IMR-90 (cell line): ENCODE measurements around the gene GLRX3. TPM values are rescaled to one million over a fixed set of nuclear protein-coding genes. Genes with fewer than 3 reads are reported as not detected.

Experiments
- ATAC-seq: fragments of 200-7000 bp; cut with Tn5 transposase; 2 replicates; pipeline ENCODE4 v1.9.1; 2020; ENCODE audit warnings: low read depth, mild to moderate bottlenecking, moderate library complexity
- BruUV-seq: library from RNA; stranded (reverse); fragments of 400-500 nt; replicated peaks from 2 replicates; lab custom pipeline; 2021; lab: Mats Ljungman, UMichigan
- CTCF ChIA-PET: fragments of 300-600 bp; formaldehyde crosslinking; extraction: SDS; loops from one replicate; lab custom pipeline; 2021; ENCODE audit warnings: antibody characterized with exemption; lab: Yijun Ruan, JAX
- POLR2A ChIA-PET: fragments of 300-600 bp; sonication (Branson Sonifier 250); formaldehyde crosslinking; loops from one replicate; lab custom pipeline; 2022; ENCODE audit warnings: antibody characterized with exemption; ENCODE audit not compliant: unreplicated experiment; lab: Charles Lee
- DNase-seq: peaks from one replicate; pipeline ENCODE4 v3.0.0; 2013
- H2AFZ ChIP-seq: replicated peaks from 2 replicates; pipeline ENCODE3; 2013; ENCODE audit warnings: low read length, mild to moderate bottlenecking; ENCODE audit not compliant: poor library complexity
- H2AK5ac ChIP-seq: 2 replicates; pipeline ENCODE4 v1.6.1; 2013; ENCODE audit warnings: low read depth, low read length, inconsistent platforms
- H2AK9ac ChIP-seq: replicated peaks from 2 replicates; pipeline ENCODE3; 2013; ENCODE audit warnings: mild to moderate bottlenecking, low read depth, low read length, moderate library complexity; ENCODE audit not compliant: poor library complexity
- H2BK120ac ChIP-seq: 2 replicates; pipeline ENCODE4 v1.6.1; 2013; ENCODE audit warnings: low read depth, low read length, inconsistent platforms
- H2BK15ac ChIP-seq: 3 replicates; pipeline ENCODE4 v1.6.1; 2013; ENCODE audit warnings: low read depth, low read length, inconsistent platforms
- H2BK20ac ChIP-seq: 2 replicates; pipeline ENCODE4 v1.6.1; 2013; ENCODE audit warnings: low read depth, mild to moderate bottlenecking, inconsistent platforms, low read length, moderate library complexity
- H2BK5ac ChIP-seq: 2 replicates; pipeline ENCODE4 v1.6.1; 2013; ENCODE audit warnings: mild to moderate bottlenecking, low read depth, low read length, inconsistent platforms; ENCODE audit not compliant: poor library complexity, severe bottlenecking
- H3K14ac ChIP-seq: replicated peaks from 2 replicates; pipeline ENCODE4 v1.6.1; 2013; ENCODE audit warnings: low read depth, low read length, inconsistent platforms
- H3K18ac ChIP-seq: 2 replicates; pipeline ENCODE4 v1.6.1; 2013; ENCODE audit warnings: low read depth, low read length, control low read depth
- H3K23ac ChIP-seq: 2 replicates; pipeline ENCODE4 v1.6.1; 2013; ENCODE audit warnings: low read depth, low read length, inconsistent platforms
- H3K27ac ChIP-seq: 2 replicates; pipeline ENCODE4 v1.5.1; 2013; ENCODE audit warnings: mild to moderate bottlenecking, control low read depth, low read length; ENCODE audit not compliant: insufficient read depth
- H3K27me3 ChIP-seq: 2 replicates; pipeline ENCODE4 v1.6.1; 2013; ENCODE audit warnings: low read length; ENCODE audit not compliant: control insufficient read depth, insufficient read depth
- H3K36me3 ChIP-seq: 2 replicates; pipeline ENCODE4 v1.6.1; 2013; ENCODE audit warnings: low read length, mixed read lengths; ENCODE audit not compliant: control insufficient read depth, insufficient read depth
- H3K4ac ChIP-seq: 2 replicates; pipeline ENCODE4 v1.6.1; 2013; ENCODE audit warnings: low read depth, low read length, inconsistent platforms
- H3K4me1 ChIP-seq: 2 replicates; pipeline ENCODE4 v1.6.1; 2013; ENCODE audit warnings: low read length, mixed read lengths; ENCODE audit not compliant: control insufficient read depth, insufficient read depth
- H3K4me2 ChIP-seq: 2 replicates; pipeline ENCODE4 v1.6.1; 2013; ENCODE audit warnings: low read depth, mild to moderate bottlenecking, control low read depth, low read length, moderate library complexity
- H3K4me3 ChIP-seq: 2 replicates; pipeline ENCODE4 v1.5.1; 2013; ENCODE audit warnings: low read depth, mild to moderate bottlenecking, control low read depth, low read length, moderate library complexity; ENCODE audit not compliant: insufficient read depth
- H3K56ac ChIP-seq: 2 replicates; pipeline ENCODE4 v1.6.1; 2013; ENCODE audit warnings: low read length, inconsistent platforms; ENCODE audit not compliant: insufficient read depth; ENCODE audit errors: extremely low read depth
- H3K79me1 ChIP-seq, 2 experiments: 2 replicates each; pipeline ENCODE4 v1.6.1; 2013; ENCODE audit warnings: low read length in 2 of 2, inconsistent platforms in 1 of 2, low read depth in 1 of 2
- H3K9ac ChIP-seq: 2 replicates; pipeline ENCODE4 v1.6.1; 2013; ENCODE audit warnings: low read depth, low read length, control low read depth
- H3K9me1 ChIP-seq: 2 replicates; pipeline ENCODE4 v1.6.1; 2013; ENCODE audit warnings: low read length, inconsistent platforms; ENCODE audit not compliant: insufficient read depth
- H3K9me3 ChIP-seq: 2 replicates; pipeline ENCODE4 v1.6.1; 2013; ENCODE audit warnings: low read length; ENCODE audit not compliant: control insufficient read depth, insufficient read depth
- H4K20me1 ChIP-seq: 2 replicates; pipeline ENCODE4 v1.6.1; 2013; ENCODE audit warnings: low read length, inconsistent platforms; ENCODE audit not compliant: insufficient read depth
- H4K5ac ChIP-seq: 2 replicates; pipeline ENCODE4 v1.6.1; 2013; ENCODE audit warnings: mild to moderate bottlenecking, low read depth, low read length, control low read depth
- H4K8ac ChIP-seq, 2 experiments: 2 replicates each; pipeline ENCODE4 v1.6.1; 2013; ENCODE audit warnings: low read depth in 2 of 2, low read length in 2 of 2, control low read depth in 1 of 2, inconsistent platforms in 1 of 2
- H4K91ac ChIP-seq: 2 replicates; pipeline ENCODE4 v1.6.1; 2013; ENCODE audit warnings: low read depth, low read length, inconsistent platforms; ENCODE audit not compliant: insufficient read depth
- BHLHE40 ChIP-seq: fragments of 150-350 bp; IDR thresholded peaks from 2 replicates; pipeline ENCODE4 v1.6.1; 2016; ENCODE audit warnings: mild to moderate bottlenecking, low read depth, low read length
- CEBPB ChIP-seq: IDR thresholded peaks from 2 replicates; pipeline ENCODE4 v1.6.1; 2012; ENCODE audit warnings: low read depth, low read length, improper control_type of control experiment
- CHD1 ChIP-seq: IDR thresholded peaks from 2 replicates; pipeline ENCODE4 v1.6.1; 2012; ENCODE audit warnings: low read depth, low read length, improper control_type of control experiment
- ELK1 ChIP-seq: fragments of 150-350 bp; IDR thresholded peaks from 2 replicates; pipeline ENCODE4 v1.6.1; 2016; ENCODE audit warnings: low read depth, mild to moderate bottlenecking, low read length, moderate library complexity, borderline replicate concordance
- MXI1 ChIP-seq: IDR thresholded peaks from 2 replicates; pipeline ENCODE4 v1.6.1; 2012; ENCODE audit warnings: low read depth, mild to moderate bottlenecking, low read length, moderate library complexity, borderline replicate concordance
- RAD21 ChIP-seq: IDR thresholded peaks from 2 replicates; pipeline ENCODE4 v1.6.1; 2012; ENCODE audit warnings: low read length, improper control_type of control experiment
- RCOR1 ChIP-seq: IDR thresholded peaks from 2 replicates; pipeline ENCODE4 v1.6.1; 2012; ENCODE audit warnings: mild to moderate bottlenecking, low read length, improper control_type of control experiment; ENCODE audit not compliant: insufficient replicate concordance
- SMC3 ChIP-seq: fragments of 150-350 bp; IDR thresholded peaks from 2 replicates; pipeline ENCODE4 v1.6.1; 2016; ENCODE audit warnings: low read depth, mild to moderate bottlenecking, antibody characterized with exemption, low read length, moderate library complexity
- WGBS, 2 experiments: methylation state at CpG; one replicate each; pipeline versions ENCODE4 v1.1.5 to v1.1.7; 2013; ENCODE audit warnings: missing lambda C conversion rate in 2 of 2; ENCODE audit not compliant: insufficient read length in 1 of 2; ENCODE audit errors: extremely low coverage in 2 of 2; 5-methylcytosine and 5-hydroxymethylcytosine counted together
- dilution Hi-C: fragments of 300-500 bp; cut with HindIII; formaldehyde crosslinking; loops from one replicate; pipeline ENCODE4 v1.14.3; 2018; ENCODE audit warnings: low sequenced_read_pairs; ENCODE audit not compliant: unreplicated experiment
- in situ Hi-C: fragments of 300-500 bp; cut with MboI; formaldehyde crosslinking; loops from 3 replicates; pipeline ENCODE4 v1.14.3; 2019; ENCODE audit warnings: low sequenced_read_pairs, inconsistent platforms, mixed read lengths
- intact Hi-C: fragments of 100-400 bp; cut with micrococcal nuclease; formaldehyde crosslinking; loops from 2 replicates; pipeline ENCODE4 v1.10.0; 2022
- polyA plus RNA-seq, 3 experiments: library from polyadenylated mRNA; depleted of rRNA; stranded (reverse); fragments of >200 nt; gene quantifications; 2 replicates each; pipeline ENCODE4 v1.2.3, GENCODE V29; 2012; ENCODE audit warnings: low replicate concordance in 1 of 3
- total RNA-seq: library from RNA; depleted of rRNA; stranded (reverse); fragments of >200 nt; gene quantifications from 2 replicates; pipeline ENCODE4 v1.2.3, GENCODE V29; 2012

GLRX3 gene
- total and polyA plus RNA-seq, 2 of the 4 experiments (the other 2 are of a cell fraction): 78.7 to 81.7 TPM

- no peak overlapping the region for H4K5ac ChIP-seq
- CTCF ChIA-PET: no interaction called here
- dilution Hi-C loops (no loop called here), in situ Hi-C loops (no loop called here), intact Hi-C loops (no loop called here)
- H2BK120ac ChIP-seq: no peak overlapping the region
- ATAC-seq (no peak), DNase-seq (no peak)
- no peaks in the 10 kb centered on the region for H3K9me3 ChIP-seq
- no peak overlapping the region for H4K8ac ChIP-seq
- no peak overlapping the region for H2AK5ac ChIP-seq
- H2BK5ac ChIP-seq: no peak overlapping the region
- H2BK20ac ChIP-seq: no peak overlapping the region
- no peak for TF ChIP-seq MXI1
- TF ChIP-seq CHD1: no peak
- no peak for TF ChIP-seq BHLHE40
- no peak for TF ChIP-seq CEBPB
- no peak for TF ChIP-seq RAD21
- no peak for TF ChIP-seq SMC3
- no peak for TF ChIP-seq RCOR1
- TF ChIP-seq ELK1: no peak
- no peaks in the 10 kb centered on the region for H3K79me1 ChIP-seq
- no CpG with 5 or more reads among the region's 6 CpGs for WGBS, 2 experiments
- H3K4me2 ChIP-seq: no peak overlapping the region
- H3K18ac ChIP-seq: no peak overlapping the region
- H3K27me3 ChIP-seq: no peaks in the 10 kb centered on the region
- no peaks in the 10 kb centered on the region for H4K20me1 ChIP-seq
- no peak overlapping the region for H3K4ac ChIP-seq
- H3K56ac ChIP-seq: no peak overlapping the region
- no peak overlapping the region for H2BK15ac ChIP-seq
- H3K4me1 ChIP-seq: no peaks in the 10 kb centered on the region
- no peak overlapping the region for H2AFZ ChIP-seq
- H3K14ac ChIP-seq: no peak overlapping the region
- H3K9me1 ChIP-seq: no peaks in the 10 kb centered on the region
- no peak overlapping the region for H3K23ac ChIP-seq
- no peak overlapping the region for H2AK9ac ChIP-seq
- POLR2A ChIA-PET: no interaction called here
- no peak overlapping the region for H3K27ac ChIP-seq
- H4K91ac ChIP-seq: no peak overlapping the region
- BruUV-seq: no TSS peak
- H3K36me3 ChIP-seq: no peaks in the 10 kb centered on the region
- H3K4me3 ChIP-seq: no peak overlapping the region
- no peak overlapping the region for H3K9ac ChIP-seq
These were observed 36.8 kb upstream of the GLRX3 start for GRCh38 chr10:130099344-130099743.
